Urinary bladder (tissue), 4 donors: ENCODE measurements around the gene RXFP1. TPM values are rescaled to one million over a fixed set of nuclear protein-coding genes. Genes with fewer than 3 reads are reported as not detected.
"Not testable (repeated sequence)": the region's sequence is repeated elsewhere in the genome, so short reads cannot be mapped to it uniquely, and the experiment has no call there.

Experiments
- DNase-seq: peaks from one replicate; pipeline ENCODE4 v3.0.0-alpha.2; 2015; ENCODE audit errors: extremely low spot score
- H3K27ac ChIP-seq: one replicate; pipeline ENCODE4 v1.5.1; 2013; ENCODE audit warnings: low read depth, mild to moderate bottlenecking, moderate library complexity
- H3K36me3 ChIP-seq: one replicate; pipeline ENCODE4 v1.6.1; 2013; ENCODE audit warnings: mild to moderate bottlenecking, moderate library complexity; ENCODE audit not compliant: insufficient read depth
- H3K4me1 ChIP-seq: one replicate; pipeline ENCODE4 v1.6.1; 2013; ENCODE audit warnings: mild to moderate bottlenecking, moderate library complexity; ENCODE audit not compliant: insufficient read depth
- H3K4me3 ChIP-seq: one replicate; pipeline ENCODE4 v1.5.1; 2013; ENCODE audit warnings: low read depth, low read length
- WGBS: extraction: QIAGEN DNeasy Blood & Tissue Kit; methylation state at CpG from one replicate; pipeline ENCODE4 v1.1.7; 2013; 5-methylcytosine and 5-hydroxymethylcytosine counted together
- polyA plus RNA-seq: library from polyadenylated mRNA; stranded (reverse); fragments of 200-250 nt; gene quantifications from one replicate; pipeline ENCODE4 v1.2.3, GENCODE V29; 2013
- total RNA-seq: library from RNA; depleted of rRNA; stranded (reverse); fragments of >200 nt; gene quantifications from one replicate; pipeline ENCODE4 v1.2.3, GENCODE V29; 2014
- donor health status: healthy with polysubstance abuse.
- donor health status: healthy.

RXFP1 gene
- total and polyA plus RNA-seq, 2 donors = 0.03 to 1.2 TPM

GRCh38 chr4:158652920-158653319 lies 131.2 kb downstream of the RXFP1 start:
- WGBS = 15% methylated on average over 2 of the region's 2 CpGs
- H3K4me1 ChIP-seq = no peaks in the 10 kb centered on the region
- no peak overlapping the region for H3K4me3 ChIP-seq

GRCh38 chr4:158656439-158656838 lies 134.8 kb downstream of the RXFP1 start:
- H3K4me3 ChIP-seq = no peak overlapping the region
- no peak overlapping the region for H3K27ac ChIP-seq
- H3K4me1 ChIP-seq = no peaks in the 10 kb centered on the region
- 55% methylated on average over 1 of the region's 1 CpG for WGBS
- no peak for DNase-seq
- H3K36me3 ChIP-seq = no peaks in the 10 kb centered on the region

More at GRCh38 chr4:158652920-158653319, 131.2 kb downstream of the RXFP1 start:
- no peak for DNase-seq
- no peak overlapping the region for H3K27ac ChIP-seq
- H3K36me3 ChIP-seq = no peaks in the 10 kb centered on the region

GRCh38 chr4:158657291-158657690 lies 135.6 kb downstream of the RXFP1 start:
- 87% methylated on average over 11 of the region's 11 CpGs for WGBS
- DNase-seq = no peak

GRCh38 chr4:158663255-158663654 lies 141.6 kb downstream of the RXFP1 start:
- H3K27ac ChIP-seq, DNase-seq, H3K36me3 ChIP-seq, H3K4me1 ChIP-seq, H3K4me3 ChIP-seq: not testable (repeated sequence)
- 68% methylated on average over 4 of the region's 4 CpGs for WGBS

More at GRCh38 chr4:158657291-158657690, 135.6 kb downstream of the RXFP1 start:
- no peaks in the 10 kb centered on the region for H3K36me3 ChIP-seq
- no peak overlapping the region for H3K4me3 ChIP-seq
- H3K4me1 ChIP-seq = no peaks in the 10 kb centered on the region
- no peak overlapping the region for H3K27ac ChIP-seq

- not testable (repeated sequence) for H3K4me1 ChIP-seq, H3K36me3 ChIP-seq, DNase-seq, H3K27ac ChIP-seq, H3K4me3 ChIP-seq
- 85% methylated on average over 8 of the region's 8 CpGs for WGBS
Measured at GRCh38 chr4:158663707-158664625, 142.3 kb downstream of the RXFP1 start.

- no peak for DNase-seq
- Histone ChIP-seq H3K27ac (no peak overlapping the region), H3K4me1 (no peaks in the 10 kb centered on the region), H3K36me3 (no peaks in the 10 kb centered on the region), H3K4me3 (no peak overlapping the region)
- WGBS = 98% methylated on average over 18 of the region's 18 CpGs
Measured at GRCh38 chr4:158664806-158665205, 143.1 kb downstream of the RXFP1 start.

GRCh38 chr4:158666892-158667291 lies 145.2 kb downstream of the RXFP1 start:
- DNase-seq = no peak
- Histone ChIP-seq H3K27ac (no peak overlapping the region), H3K4me3 (no peak overlapping the region), H3K4me1 (no peaks in the 10 kb centered on the region), H3K36me3 (no peaks in the 10 kb centered on the region)
- WGBS = 94% methylated on average over 2 of the region's 2 CpGs

- DNase-seq = no peak
- no peak overlapping the region for H3K27ac ChIP-seq
- no peaks in the 10 kb centered on the region for H3K36me3 ChIP-seq
- H3K4me3 ChIP-seq = no peak overlapping the region
- no peaks in the 10 kb centered on the region for H3K4me1 ChIP-seq
- 83% methylated on average over 3 of the region's 3 CpGs for WGBS
Measured at GRCh38 chr4:158667651-158668198, 146.0 kb downstream of the RXFP1 start.

- H3K4me3 ChIP-seq = no peak overlapping the region
- H3K4me1 ChIP-seq = no peaks in the 10 kb centered on the region
- 86% methylated on average over 7 of the region's 7 CpGs for WGBS
- DNase-seq = no peak
- H3K36me3 ChIP-seq = no peaks in the 10 kb centered on the region
- H3K27ac ChIP-seq = no peak overlapping the region
Measured at GRCh38 chr4:158669310-158669709, 147.6 kb downstream of the RXFP1 start.

- peak; percentile 57 for DNase-seq
- WGBS = under 1% methylated on average over 35 of the region's 35 CpGs
- peak overlapping the region; percentile 68 for H3K4me3 ChIP-seq
Measured at GRCh38 chr4:158670975-158671664, 149.4 kb downstream of the RXFP1 start.

GRCh38 chr4:158671665-158671914 lies 149.9 kb downstream of the RXFP1 start, which contains the start of gene C4orf46:
C4orf46 (minus strand) TSS chr4:158671887; CDS start chr4:158671801, 86 bp downstream.
- under 1% methylated on average over 20 of the region's 20 CpGs for WGBS
- no peaks in the 10 kb centered on the region for H3K36me3 ChIP-seq
- H3K4me3 ChIP-seq = peak within 1 kb of the TSS; percentile 68
- no peaks in the 10 kb centered on the region for H3K4me1 ChIP-seq
- peak within 1 kb of the TSS; percentile 92 for H3K27ac ChIP-seq
- no peak for DNase-seq

More at GRCh38 chr4:158670975-158671664, 149.4 kb downstream of the RXFP1 start:
- Histone ChIP-seq H3K4me1 (no peaks in the 10 kb centered on the region), H3K36me3 (no peaks in the 10 kb centered on the region), H3K27ac (peak overlapping the region; percentile 52)

GRCh38 chr4:158671915-158672806 lies 150.5 kb downstream of the RXFP1 start, which contains the start of gene ETFDH:
ETFDH (plus strand) TSS chr4:158672296; CDS start chr4:158672457, 161 bp downstream.
- peak; percentile 99 for DNase-seq
- Histone ChIP-seq H3K27ac (peak within 1 kb of the TSS; percentile 92), H3K4me3 (peak within 1 kb of the TSS; percentile 68), H3K4me1 (no peaks in the 10 kb centered on the region), H3K36me3 (no peaks in the 10 kb centered on the region)
- WGBS = under 1% methylated on average over 60 of the region's 60 CpGs

GRCh38 chr4:158673633-158674032 lies 152.0 kb downstream of the RXFP1 start:
- WGBS = 78% methylated on average over 3 of the region's 3 CpGs
- no peaks in the 10 kb centered on the region for H3K4me1 ChIP-seq
- no peak overlapping the region for H3K27ac ChIP-seq
- H3K4me3 ChIP-seq = no peak overlapping the region
- no peak for DNase-seq
- H3K36me3 ChIP-seq = no peaks in the 10 kb centered on the region
